HT-29 (cell line): Measurements from ENCODE around the gene MPP7. TPM values are rescaled to one million over a fixed set of nuclear protein-coding genes. Genes with fewer than 3 reads are reported as not detected.
A peak's percentile ranks its signal among the peaks of the same experiment; 100 is the strongest.

Source experiments
- DNase-seq: peaks from one replicate; pipeline ENCODE4 v3.0.0-alpha.2; 2015; ENCODE audit warnings: low spot score
- small RNA-seq: library from RNA; depleted of rRNA; stranded (forward); fragments of <200 nt; gene quantifications from one replicate; pipeline ENCODE3, GENCODE V24; 2014
- total RNA-seq: library from RNA; depleted of rRNA; stranded (reverse); fragments of >200 nt; shearing (Covaris generic); gene quantifications from 2 replicates; pipeline ENCODE4 v1.2.3, GENCODE V29; 2014; rRNA removed

MPP7 gene
- total RNA-seq, 1 experiment from 2014 or later: 2.2 TPM

- no peak for DNase-seq
Observed at GRCh38 chr10:28269842-28270456, 32.9 kb downstream of the MPP7 start.

DNA sequence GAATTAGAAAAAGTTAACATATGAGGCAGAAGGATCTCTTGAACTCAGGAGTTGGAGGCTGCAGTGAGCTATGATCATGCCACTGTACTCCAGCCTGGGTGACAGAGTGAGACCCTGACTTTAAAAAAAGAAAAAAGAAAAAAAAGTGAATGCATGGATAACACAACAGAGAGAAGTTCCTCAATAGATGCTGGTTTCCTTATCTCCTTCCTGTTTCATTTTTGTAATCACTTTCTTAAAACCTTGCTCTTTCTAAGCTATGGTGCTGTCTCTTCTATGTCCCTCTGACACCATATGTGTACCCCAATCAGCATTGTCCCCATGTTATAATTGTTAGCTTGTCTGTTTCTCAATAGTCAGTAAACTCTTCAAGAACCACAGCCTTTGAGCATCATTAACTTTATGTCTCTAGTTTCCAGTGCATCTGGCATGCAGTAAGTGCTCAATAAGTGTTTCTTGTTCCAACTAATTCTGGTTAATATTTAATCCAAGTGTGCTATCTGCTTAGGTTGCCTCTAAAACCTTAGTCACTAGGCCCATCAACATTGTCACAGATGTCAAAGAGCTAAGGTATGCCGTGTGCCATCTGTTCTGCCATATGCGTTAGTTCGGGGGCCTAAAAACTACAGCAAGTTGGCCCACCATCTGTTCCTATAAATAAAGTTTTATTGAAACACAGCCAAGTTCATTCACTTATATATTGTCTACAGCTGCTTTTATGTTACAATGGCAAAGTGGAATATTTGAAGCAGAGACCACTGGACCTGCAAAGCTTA lies 36.2 kb downstream of the MPP7 start:
- no peak for DNase-seq

DNA sequence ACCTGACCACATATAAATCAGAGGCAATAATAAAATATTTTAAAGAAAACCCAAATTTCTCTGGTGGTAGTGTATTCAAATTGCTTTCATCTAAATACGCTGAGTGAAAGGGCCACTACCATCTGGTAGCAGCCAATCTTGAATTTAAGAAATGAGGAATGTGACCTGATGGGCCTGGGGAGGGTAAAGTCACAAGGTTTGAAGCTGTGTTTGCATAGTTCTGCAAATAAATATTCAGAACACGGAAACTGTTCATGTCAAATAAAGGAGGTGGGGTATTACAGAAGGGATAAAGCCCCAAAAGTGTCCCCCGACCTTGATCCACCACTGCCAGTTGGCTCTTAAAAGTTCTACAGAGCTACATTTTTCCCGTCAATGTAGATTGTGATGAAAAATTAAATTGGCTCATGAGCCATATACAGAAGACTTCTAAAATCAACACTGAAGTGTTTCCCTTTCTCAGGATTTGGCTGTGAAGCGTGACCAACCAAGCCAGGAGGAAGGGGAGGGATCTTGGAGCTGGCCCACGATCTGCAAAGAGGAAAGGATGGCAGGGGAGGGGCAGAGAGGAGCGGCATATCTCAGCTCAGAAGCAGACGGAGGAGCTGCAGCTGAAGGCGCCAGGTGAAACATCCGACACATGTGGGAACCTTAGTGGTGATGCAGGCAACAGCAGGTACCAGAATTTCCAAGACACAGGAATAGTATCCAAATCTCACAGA lies 39.6 kb downstream of the MPP7 start:
- no peak for DNase-seq

GRCh38 chr10:28256776-28257175 lies 46.1 kb downstream of the MPP7 start:
- no peak for DNase-seq

DNA sequence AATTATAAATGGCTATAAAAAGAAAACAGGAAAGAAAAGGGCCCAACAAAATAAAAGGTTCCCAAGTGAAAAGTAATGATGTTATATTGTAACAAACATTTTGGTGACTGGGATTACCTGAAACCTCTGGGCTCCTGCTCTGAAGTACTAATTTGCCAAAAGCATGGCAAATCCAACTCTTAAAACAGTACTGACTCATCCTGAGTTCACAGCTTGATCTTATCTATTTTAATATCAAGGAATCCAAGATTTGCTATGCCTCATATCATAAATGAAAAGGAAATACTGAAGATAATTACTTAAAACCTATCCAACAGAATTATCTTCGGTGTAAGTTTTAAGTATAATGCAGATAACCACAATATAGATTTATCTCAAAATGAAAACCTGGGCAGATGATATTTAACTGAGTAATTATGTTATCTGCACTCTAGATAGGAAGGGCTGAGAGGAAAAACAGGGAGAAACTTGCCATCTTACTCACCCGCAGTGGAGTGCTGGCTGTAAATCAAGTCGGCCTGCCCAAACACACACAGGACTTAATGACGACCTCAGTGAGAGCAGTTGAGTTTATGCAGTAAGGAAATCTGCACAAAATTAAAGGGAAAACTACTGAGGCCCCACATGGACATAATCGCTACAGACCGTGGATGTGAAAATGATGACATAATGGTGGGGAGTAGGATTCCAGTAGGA lies 48.4 kb downstream of the MPP7 start:
- DNase-seq: peak; percentile 15

DNA sequence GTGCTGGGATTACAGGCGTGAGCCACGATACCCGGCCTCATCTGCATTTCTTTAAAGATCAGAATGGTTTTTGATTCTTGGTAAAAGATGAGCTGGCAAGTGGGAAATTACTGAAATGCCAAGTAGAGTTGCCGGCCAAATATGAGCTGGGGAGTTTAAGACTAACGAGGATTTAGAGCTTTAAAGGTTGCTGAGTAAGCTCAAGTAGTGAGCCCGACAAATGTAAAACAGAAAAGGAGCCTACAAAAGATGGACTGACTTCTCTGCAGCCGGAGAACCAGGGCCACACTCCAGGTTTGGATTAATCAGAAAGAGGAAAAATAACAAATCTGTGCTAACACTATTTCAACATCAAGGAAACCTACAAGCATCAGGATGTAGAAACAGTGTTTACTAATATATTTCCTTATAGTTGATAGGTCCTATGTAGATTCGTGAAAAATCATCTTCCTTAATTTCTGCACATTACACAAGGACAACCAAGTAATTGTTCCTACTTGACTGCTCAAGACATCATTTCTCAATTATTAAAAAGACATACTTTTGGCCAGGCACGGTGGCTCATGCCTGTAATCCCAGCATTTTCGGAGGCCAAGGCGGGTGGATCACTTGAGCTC lies 49.6 kb downstream of the MPP7 start:
- no peak for DNase-seq

Small RNA genes lying within 50 kb of the gene (small RNA-seq; reads per million reads assigned to genes)
- not detected for gene MIR8086

Other genes starting within 250 kb of the MPP7 start
- gene WAC, start 230.1 kb upstream of the MPP7 start, total RNA-seq: 47.9 and 55.2 TPM in 2 replicates